ENCODE measurements around the gene CTDSP1. TPM values are rescaled to one million over a fixed set of nuclear protein-coding genes. Genes with fewer than 3 reads are reported as not detected.

Gene CTDSP1
- 100 to 1,000 TPM; 122 to 164 (median 140) TPM for total RNA-seq

- TF ChIP-seq EP300 (IDR thresholded peaks at IDR 0.05) (peak in 1 of 2 donors; percentile 99), CTCF (IDR thresholded peaks at IDR 0.05) (peak in 3 of 5 experiments; percentile 19 to 57 (median 25)), POLR2A (IDR thresholded peaks at IDR 0.05) (peak in 1 of 2 donors; percentile 72)
- no peaks in the 10 kb centered on the region for H3K27me3 ChIP-seq
- peak; percentile 93 to 97 for DNase-seq (ENCODE audit: low spot score in 2 of 2)
- H3K9me3 ChIP-seq: no peaks in the 10 kb centered on the region
- WGBS, 2 donors: 1% methylated on average over 18 to 71 of the region's 78 CpGs
- H3K4me3 ChIP-seq: peak within 1 kb of the TSS; percentile 72 to 98 (median 94)
- H3K36me3 ChIP-seq: peaks cover 0 to 33% (median 4%) of the 10 kb centered on the region in 3 donors
- peak within 1 kb of the TSS; percentile 96 to 100 (median 98) for H3K27ac ChIP-seq
- peaks cover 0 to 63% (median 42%) of the 10 kb centered on the region in 4 donors for H3K4me1 ChIP-seq
Measured at GRCh38 chr2:218399391-218400166, at the start of gene CTDSP1. TSS of gene CTDSP1 (plus strand) at chr2:218399868. CDS start at chr2:218400091, 223 bp downstream.

- no peak for TF ChIP-seq POLR2A (IDR thresholded peaks at IDR 0.05)
- TF ChIP-seq EP300 (IDR thresholded peaks at IDR 0.05): no peak
- no peak for TF ChIP-seq CTCF (IDR thresholded peaks at IDR 0.05)
- WGBS, 2 donors: 91 to 95% methylated on average over 14 of the region's 14 CpGs
- Histone ChIP-seq H3K4me3 (no peak overlapping the region), H3K27ac (no peak overlapping the region), H3K9me3 (peaks cover 0 to 16% (median 1%) of the 10 kb centered on the region in 4 donors), H3K27me3 (no peaks in the 10 kb centered on the region), H3K36me3 (no peaks in the 10 kb centered on the region), H3K4me1 (peaks cover 0 to 14% (median 0%) of the 10 kb centered on the region in 4 donors)
- DNase-seq (ENCODE audit: low spot score in 2 of 2): no peak
Measured at GRCh38 chr2:218354045-218354444, 45.6 kb upstream of the CTDSP1 start.

GRCh38 chr2:218354850-218355443 lies 44.7 kb upstream of the CTDSP1 start:
- DNase-seq (ENCODE audit: low spot score in 2 of 2): no peak
- peaks cover 0 to 14% (median 0%) of the 10 kb centered on the region in 4 donors for H3K4me1 ChIP-seq
- no peaks in the 10 kb centered on the region for H3K36me3 ChIP-seq
- peaks cover 0 to 16% (median 1%) of the 10 kb centered on the region in 4 donors for H3K9me3 ChIP-seq
- WGBS, 2 donors: 80 to 82% methylated on average over 20 of the region's 20 CpGs
- no peak for TF ChIP-seq EP300 (IDR thresholded peaks at IDR 0.05)
- TF ChIP-seq POLR2A (IDR thresholded peaks at IDR 0.05): no peak
- no peak for TF ChIP-seq CTCF (IDR thresholded peaks at IDR 0.05)
- H3K27me3 ChIP-seq: no peaks in the 10 kb centered on the region
- H3K4me3 ChIP-seq: no peak overlapping the region
- H3K27ac ChIP-seq: no peak overlapping the region

- WGBS, 2 donors: 62 to 64% methylated on average over 17 of the region's 17 CpGs
- H3K9me3 ChIP-seq: no peaks in the 10 kb centered on the region
- no peak for DNase-seq (ENCODE audit: low spot score in 2 of 2)
Measured at GRCh38 chr2:218357236-218358177, 42.2 kb upstream of the CTDSP1 start.

More at GRCh38 chr2:218357236-218358177, 42.2 kb upstream of the CTDSP1 start:
- TF ChIP-seq CTCF (IDR thresholded peaks at IDR 0.05): no peak
- TF ChIP-seq EP300 (IDR thresholded peaks at IDR 0.05): no peak
- no peak for TF ChIP-seq POLR2A (IDR thresholded peaks at IDR 0.05)
- Histone ChIP-seq H3K27ac (no peak overlapping the region), H3K4me3 (no peak overlapping the region), H3K36me3 (no peaks in the 10 kb centered on the region), H3K27me3 (no peaks in the 10 kb centered on the region), H3K4me1 (peaks cover 0 to 14% (median 0%) of the 10 kb centered on the region in 4 donors)

All from tibial nerve (tissue), 4 donors.